Endometrial microvascular endothelial cells (primary cell): ENCODE measurements around the gene GMEB2. TPM values are rescaled to one million over a fixed set of nuclear protein-coding genes. Genes with fewer than 3 reads are reported as not detected.

ENCODE experiments used
- in situ Hi-C: cut with HindIII; loops from 2 replicates; pipeline ENCODE4 v1.10.0; 2017; ENCODE audit warnings: low sequenced_read_pairs, low pct_unique_long_range_greater_than_20kb; ENCODE audit errors: inconsistent ontology term
- total RNA-seq: library from RNA; depleted of rRNA; stranded (reverse); fragments of >200 nt; gene quantifications from one replicate; pipeline ENCODE4 v1.2.3, GENCODE V29; 2015; ENCODE audit errors: inconsistent ontology term

GMEB2 gene
- total RNA-seq, 1 donor from 2014 or later: 11.9 TPM

- in situ Hi-C loops: no loop called here
These were observed 84.2 kb downstream of the GMEB2 start for GRCh38 chr20:63542696-63543095.

GRCh38 chr20:63542031-63542559 is 84.8 kb downstream of the GMEB2 start:
- in situ Hi-C loops: no loop called here

- in situ Hi-C loops: no loop called here
These were observed 85.5 kb downstream of the GMEB2 start for GRCh38 chr20:63541371-63541770.

GRCh38 chr20:63540417-63541186 is 86.3 kb downstream of the GMEB2 start:
- in situ Hi-C loops: no loop called here

- in situ Hi-C loops: no loop called here
These were observed 87.2 kb downstream of the GMEB2 start for GRCh38 chr20:63539441-63540370.

- in situ Hi-C loops: no loop called here
These were observed 87.8 kb downstream of the GMEB2 start for GRCh38 chr20:63539092-63539430.

GRCh38 chr20:63538204-63539091 is 88.5 kb downstream of the GMEB2 start:
- in situ Hi-C loops: no loop called here

Other genes starting within 250 kb of the GMEB2 start
- not detected for gene KCNQ2, start 154.4 kb downstream of the GMEB2 start, total RNA-seq
- gene EEF1A2, start 128.0 kb downstream of the GMEB2 start, total RNA-seq: 0.09 TPM
- 126 TPM for gene PPDPF, start 106.3 kb downstream of the GMEB2 start, total RNA-seq
- not detected for gene PTK6, start 89.7 kb downstream of the GMEB2 start, total RNA-seq
- not detected for gene SRMS, start 79.4 kb downstream of the GMEB2 start, total RNA-seq
- 0.37 TPM for gene FNDC11, start 72.9 kb downstream of the GMEB2 start, total RNA-seq
- 61.5 TPM for gene HELZ2, start 52.9 kb downstream of the GMEB2 start, total RNA-seq
- gene STMN3, start 26.3 kb upstream of the GMEB2 start, total RNA-seq: 0.65 TPM
- gene RTEL1, start 31.2 kb upstream of the GMEB2 start, total RNA-seq: 15.1 TPM
- gene TNFRSF6B, start 69.6 kb upstream of the GMEB2 start, total RNA-seq: 175 TPM
- gene ARFRP1, start 80.9 kb upstream of the GMEB2 start, total RNA-seq: 55.7 TPM
- gene ZGPAT, start 80.9 kb upstream of the GMEB2 start, total RNA-seq: 39.2 TPM
- gene LIME1, start 109.6 kb upstream of the GMEB2 start, total RNA-seq: 9.3 TPM
- gene SLC2A4RG, start 112.7 kb upstream of the GMEB2 start, total RNA-seq: 17.3 TPM
- gene ZBTB46, start 204.2 kb upstream of the GMEB2 start, total RNA-seq: not detected
- not detected for gene ABHD16B, start 234.4 kb upstream of the GMEB2 start, total RNA-seq
- 174 TPM for gene TPD52L2, start 238.2 kb upstream of the GMEB2 start, total RNA-seq